ENCODE results near the gene KMO.

- TF ChIP-seq POLR2A (IDR thresholded peaks at IDR 0.05) (no peak), CTCF (IDR thresholded peaks at IDR 0.05) (no peak)
Observed at GRCh38 chr1:241603731-241604245, 71.6 kb downstream of the KMO start.
